Measurements from ENCODE around the gene THAP7.

Gene THAP7

GRCh38 chr22:20964090-20964798, 37.7 kb downstream of the THAP7 start:
- DNase-seq (ENCODE audit: low spot score): no peak

DNA sequence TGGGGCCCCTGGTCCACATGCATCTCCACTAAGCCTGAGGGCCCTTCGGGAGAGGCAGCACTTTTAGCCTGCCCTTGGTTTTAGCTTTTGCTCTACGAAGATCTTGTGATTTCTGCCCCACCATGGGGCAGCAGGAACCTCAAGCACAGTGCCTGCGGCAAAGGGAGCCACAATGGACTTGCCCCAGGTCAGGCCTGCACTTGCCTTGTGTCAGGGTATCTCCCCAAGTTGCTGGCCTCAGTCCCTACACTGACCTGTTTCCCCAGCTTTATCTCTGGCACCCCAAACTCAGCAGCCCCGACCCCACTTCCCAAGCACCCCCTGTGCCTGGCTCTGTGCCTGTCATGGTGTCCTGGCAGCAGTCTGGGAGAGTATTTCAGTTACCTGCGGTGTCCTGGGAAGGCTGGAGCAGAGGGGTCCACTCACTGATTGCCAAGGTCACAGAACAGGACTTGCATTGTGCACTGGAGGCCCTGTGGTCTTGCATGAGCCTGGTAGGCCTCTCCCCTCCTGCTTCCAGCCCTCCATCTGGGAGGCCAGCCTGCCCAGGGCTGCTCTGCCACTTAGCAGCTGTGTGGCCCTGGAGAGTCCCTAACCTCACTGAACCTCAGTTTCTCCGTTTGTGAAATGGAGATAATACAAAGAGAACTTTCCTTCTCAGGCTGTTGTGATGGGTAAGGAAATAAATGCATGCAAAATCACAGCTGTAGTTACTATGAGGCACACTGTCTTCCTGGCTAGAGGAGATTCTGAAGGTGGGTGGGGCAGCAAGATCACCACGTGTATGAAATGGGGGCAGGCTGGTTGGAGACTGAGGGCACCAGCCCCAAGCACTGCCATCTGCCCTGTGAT, 38.5 kb downstream of the THAP7 start:
- DNase-seq (ENCODE audit: low spot score): no peak

DNA sequence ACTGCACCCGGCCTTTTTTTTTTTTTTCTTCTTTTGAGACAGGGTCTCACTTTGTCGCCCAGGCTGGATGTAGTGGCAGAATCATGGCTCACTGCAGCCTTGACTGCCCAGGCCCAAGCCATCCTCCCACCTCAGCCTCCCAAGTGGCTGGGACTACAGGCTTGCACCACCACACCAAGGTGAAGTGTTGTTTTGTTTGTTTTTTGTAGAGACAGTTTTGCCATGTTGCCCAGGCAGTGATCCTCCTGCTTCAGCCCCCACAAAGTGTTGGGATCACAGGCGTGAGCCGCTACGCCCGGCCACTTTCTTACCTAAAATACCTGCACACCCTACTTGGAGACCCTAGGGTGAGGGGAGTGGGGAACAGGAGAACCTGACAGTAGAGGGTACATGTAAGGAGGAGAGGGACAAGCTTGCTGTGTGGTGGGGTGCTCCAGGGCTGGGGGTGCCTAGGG, 39.4 kb downstream of the THAP7 start:
- no peak for DNase-seq (ENCODE audit: low spot score)

DNA sequence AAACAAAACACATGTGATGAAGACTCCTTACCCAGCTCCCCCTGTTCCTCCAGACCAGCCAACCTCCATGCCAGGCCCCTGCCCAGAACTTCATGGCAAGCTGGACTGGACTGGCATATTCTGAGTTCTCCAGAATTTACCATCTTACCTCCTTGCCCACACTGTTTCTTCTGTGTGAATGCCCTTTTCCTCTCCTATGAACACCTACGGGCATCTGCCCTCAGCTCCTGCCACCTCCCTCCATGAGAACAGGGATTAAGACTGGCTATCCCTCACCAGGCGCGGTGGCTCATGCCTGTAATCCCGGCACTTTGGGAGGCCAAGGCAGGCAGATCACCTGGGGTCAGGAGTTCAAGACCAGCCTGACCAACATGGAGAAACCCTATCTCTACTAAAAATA, 41.3 kb downstream of the THAP7 start:
- no peak for DNase-seq (ENCODE audit: low spot score)

DNA sequence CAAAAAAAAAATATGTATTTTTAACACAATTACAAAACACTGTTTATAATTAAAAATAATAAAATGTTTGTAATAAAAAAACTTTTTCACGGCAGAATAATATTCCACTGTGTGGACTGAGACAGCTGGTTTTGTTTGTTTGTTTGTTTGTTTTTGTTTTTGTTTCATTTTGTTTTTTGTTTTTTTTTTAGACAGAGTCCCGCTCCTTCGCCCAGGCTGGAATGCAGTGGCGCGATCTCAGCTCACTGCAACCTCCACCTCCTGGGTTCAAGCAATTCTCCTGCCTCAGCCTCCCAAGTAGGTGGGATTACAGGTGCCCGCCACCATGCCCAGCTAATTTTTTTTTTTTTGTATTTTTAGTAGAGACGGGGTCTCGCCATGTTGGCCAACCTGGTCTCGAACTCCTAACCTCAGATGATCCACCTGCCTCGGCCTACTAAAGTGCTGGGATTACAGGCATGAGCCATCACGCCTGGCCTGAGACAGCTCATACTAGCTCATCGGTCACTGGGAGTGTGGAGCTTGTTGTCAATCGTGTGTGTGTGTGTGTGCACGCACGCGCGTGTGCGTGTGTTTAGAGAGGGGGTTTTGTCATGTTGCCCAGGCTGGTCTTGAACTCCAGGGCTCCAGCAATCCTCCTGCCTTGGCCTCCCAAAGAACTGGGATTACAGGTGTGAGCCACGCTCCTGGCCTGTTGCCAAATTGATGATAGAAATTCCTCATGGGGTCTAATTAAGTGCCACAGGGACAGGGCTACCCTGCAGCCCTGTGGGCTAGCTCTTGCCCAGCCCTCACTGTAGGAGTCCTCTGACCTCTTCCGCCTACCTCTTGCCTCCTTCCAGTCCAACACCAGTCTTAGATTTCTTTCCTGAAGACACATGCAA, 42.1 kb downstream of the THAP7 start:
- DNase-seq (ENCODE audit: low spot score): no peak

- no peak for DNase-seq (ENCODE audit: low spot score)
Observed at GRCh38 chr22:20957683-20958431, 44.1 kb downstream of the THAP7 start.

GRCh38 chr22:20957102-20957682, 44.7 kb downstream of the THAP7 start:
- no peak for DNase-seq (ENCODE audit: low spot score)

DNA sequence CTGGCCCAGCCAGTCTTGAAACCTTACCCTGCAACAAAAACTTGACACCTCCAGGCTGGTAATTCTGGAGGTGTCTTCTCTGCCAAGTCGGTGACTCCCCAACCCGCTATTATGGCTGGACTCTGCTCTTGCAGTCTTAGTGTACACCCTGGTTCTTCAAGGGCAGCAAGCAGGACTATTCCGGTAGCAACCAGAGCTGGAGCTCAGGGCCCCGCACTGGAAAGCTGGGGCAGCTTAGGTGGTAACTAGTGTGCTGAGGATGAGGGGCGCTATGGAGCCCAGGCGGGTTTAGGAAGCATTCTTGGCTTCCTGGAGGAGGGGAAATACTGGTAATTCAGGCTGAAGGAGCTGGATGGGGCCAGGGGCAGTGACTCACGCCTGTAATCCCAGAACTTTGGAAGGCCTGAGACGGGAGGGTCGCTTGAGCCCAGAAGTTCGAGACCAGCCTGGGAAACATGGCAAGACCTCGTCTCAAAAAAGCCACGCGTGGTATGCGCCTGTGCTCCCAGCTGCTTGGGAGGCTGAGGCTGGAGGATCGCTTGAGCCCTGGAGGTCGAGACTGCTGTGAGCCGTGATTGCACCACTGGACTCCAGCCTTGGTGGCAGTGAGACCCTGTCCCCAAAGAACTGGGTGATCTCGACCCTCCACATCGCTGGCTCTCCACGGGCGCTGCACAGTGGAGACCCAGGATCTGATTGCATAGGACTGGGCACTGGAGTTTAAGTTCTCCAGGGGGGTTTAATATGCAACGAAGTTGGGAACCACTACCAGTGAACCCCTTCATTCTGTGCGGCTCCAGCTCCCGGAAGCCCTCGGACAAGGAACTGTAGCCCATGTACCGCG, 45.4 kb downstream of the THAP7 start:
- no peak for DNase-seq (ENCODE audit: low spot score)

GRCh38 chr22:20955548-20955947, 46.4 kb downstream of the THAP7 start:
- no peak for DNase-seq (ENCODE audit: low spot score)

GRCh38 chr22:20953668-20954500, 48.0 kb downstream of the THAP7 start:
- DNase-seq (ENCODE audit: low spot score): no peak

GRCh38 chr22:20953342-20953608, 48.6 kb downstream of the THAP7 start:
- no peak for DNase-seq (ENCODE audit: low spot score)

DNA sequence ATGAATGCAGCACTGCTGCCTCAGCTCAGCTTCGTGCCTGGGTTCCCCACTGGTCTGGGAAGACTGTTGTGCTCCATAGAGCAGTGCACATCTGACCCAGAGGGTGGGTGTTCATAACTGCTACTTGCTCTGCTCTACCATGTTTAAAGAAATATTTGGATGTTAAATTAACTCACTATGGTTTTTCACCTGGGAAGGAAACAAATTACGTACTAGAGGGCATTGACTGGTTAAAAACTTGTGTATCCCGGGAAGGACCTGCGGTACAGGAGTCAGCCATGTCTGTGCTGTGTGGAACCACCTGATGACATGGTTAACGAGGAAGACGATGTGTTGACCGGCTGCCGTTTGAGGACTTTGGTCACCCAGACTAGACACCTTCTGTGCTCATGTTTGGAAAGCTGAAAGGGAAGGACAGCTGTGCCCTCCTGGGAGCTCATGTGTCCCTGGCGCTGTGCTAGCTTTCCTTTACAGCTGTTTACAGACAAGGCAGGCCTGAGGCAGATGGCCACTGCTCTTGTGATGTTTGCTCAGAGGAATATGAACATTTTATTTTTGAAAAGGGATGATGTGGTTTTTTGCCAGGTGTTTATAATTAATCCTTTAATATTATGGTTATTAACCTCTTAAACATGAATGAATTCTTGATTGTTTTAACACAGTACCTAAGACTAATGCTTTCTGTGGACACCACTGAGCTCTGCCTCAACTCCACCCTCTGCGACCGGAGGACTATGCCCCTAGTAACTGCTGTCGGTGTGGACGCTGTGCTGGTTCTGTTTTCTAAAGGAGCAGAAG, 49.2 kb downstream of the THAP7 start:
- DNase-seq (ENCODE audit: low spot score): no peak

- DNase-seq (ENCODE audit: low spot score): no peak
Observed at GRCh38 chr22:20951932-20952380, 50.0 kb downstream of the THAP7 start.

DNA sequence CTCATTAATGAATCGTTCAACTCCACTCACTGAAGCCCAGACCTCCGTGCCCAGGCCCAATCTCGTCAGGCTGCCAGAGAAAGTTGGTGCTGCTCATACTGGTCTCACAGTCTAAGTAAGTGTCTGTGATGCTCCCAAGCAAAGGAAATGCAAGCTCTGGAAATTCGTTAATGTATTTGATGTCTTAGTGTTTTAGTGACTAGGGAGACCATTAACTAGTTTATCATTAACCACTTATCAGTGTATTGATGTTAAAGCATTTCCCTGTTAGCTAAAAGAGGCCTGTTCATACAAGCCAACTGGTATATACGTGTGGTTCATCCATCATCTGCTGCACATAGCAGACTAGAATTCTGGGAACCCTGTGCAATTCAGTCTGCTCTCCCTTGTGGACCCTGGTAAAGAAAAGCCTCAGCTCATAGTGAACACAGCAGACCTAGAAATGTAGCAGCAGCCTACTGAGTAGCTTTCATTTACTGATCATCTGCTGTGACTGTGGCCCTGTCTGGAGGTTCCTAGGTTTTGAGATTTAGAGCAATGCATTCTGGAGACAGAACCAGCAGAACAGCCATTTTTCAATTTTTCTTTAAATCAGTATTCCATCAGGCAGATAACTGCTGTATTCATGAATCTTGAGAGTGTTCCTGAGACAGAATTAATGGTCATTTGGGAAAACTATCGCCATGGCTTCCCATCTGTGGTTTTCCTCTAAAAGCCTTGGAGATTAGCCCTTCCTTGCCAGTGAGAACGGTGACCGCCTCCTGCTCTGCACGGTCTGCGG, 50.6 kb downstream of the THAP7 start:
- no peak for DNase-seq (ENCODE audit: low spot score)

- DNase-seq (ENCODE audit: low spot score): no peak
Observed at GRCh38 chr22:20949698-20950183, 52.2 kb downstream of the THAP7 start.

Data from activated CD4-positive, alpha-beta T cell treated with anti-CD3 and anti-CD28 coated beads, Interleukin-2, Interleukin-4, amounts not matched to agents 100 ng/mL and 50 ng/mL, durations not matched to agents 16 hours and 8 hours (primary cell).